Ovary (tissue), 3 donors: ENCODE results near the gene ISG20L2.
"Not testable (repeated sequence)": the region's sequence is repeated elsewhere in the genome, so short reads cannot be mapped to it uniquely, and the experiment has no call there.

Experiments used
- CTCF ChIP-seq, 3 donors: fragments of 450-650 bp in 2 of 3; fragments of 200-600 bp in 1 of 3; IDR thresholded peaks; one replicate each; pipeline versions ENCODE4 v1.5.1 to v1.8.0; 2016 to 2022; ENCODE audit warnings: antibody characterized with exemption in 3 of 3, mild to moderate bottlenecking in 1 of 3
- EP300 ChIP-seq: sonication (generic); formaldehyde crosslinking; IDR thresholded peaks from one replicate; pipeline ENCODE4 v1.6.1; 2017; ENCODE audit warnings: antibody characterized with exemption
- POLR2A ChIP-seq: fragments of 450-650 bp; IDR thresholded peaks from one replicate; pipeline ENCODE4 v1.6.1; 2017; ENCODE audit warnings: antibody characterized with exemption, mild to moderate bottlenecking, moderate library complexity
- donor health status: DM: no; HTN: no; CAD: no.

GRCh38 chr1:156765136-156765535 lies 36.6 kb upstream of the ISG20L2 start:
- TF ChIP-seq POLR2A; CTCF (IDR thresholded peaks at IDR 0.05); EP300: not testable (repeated sequence)
